Keratinocyte (primary cell): ENCODE results near the gene PLEKHA6. TPM values are rescaled to one million over a fixed set of nuclear protein-coding genes. Genes with fewer than 3 reads are reported as not detected.

Experiments
- DNase-seq: peaks from one replicate; pipeline ENCODE4 v3.0.0-alpha.2; 2011; ENCODE audit warnings: low read depth, missing footprints, low spot score
- FAIRE-seq: peaks from 2 replicates; lab custom pipeline; 2011; peaks lifted over from hg19 to GRCh38; lab: Jason Lieb, UNC
- H2AFZ ChIP-seq: 2 replicates; pipeline ENCODE4 v1.6.0; 2012; ENCODE audit warnings: low read length, control low read depth, inconsistent platforms; ENCODE audit not compliant: control insufficient read depth
- H3K27ac ChIP-seq: 2 replicates; pipeline ENCODE4 v1.5.1; 2011; ENCODE audit warnings: low read length; ENCODE audit not compliant: control insufficient read depth, insufficient read depth
- H3K27me3 ChIP-seq: 3 replicates; pipeline ENCODE4 v1.6.0; 2011; ENCODE audit warnings: low read length; ENCODE audit not compliant: control insufficient read depth, insufficient read depth; ENCODE audit errors: extremely low read depth
- H3K36me3 ChIP-seq, 2 experiments: 2 replicates in 1 of 2; 3 replicates in 1 of 2; pipeline ENCODE4 v1.5.1; 2011; ENCODE audit warnings: low read length in 2 of 2, mild to moderate bottlenecking in 1 of 2; ENCODE audit not compliant: control insufficient read depth in 2 of 2, insufficient read depth in 2 of 2; ENCODE audit errors: extremely low read depth in 1 of 2
- H3K4me1 ChIP-seq: 3 replicates; pipeline ENCODE4 v1.5.1; 2011; ENCODE audit warnings: low read length; ENCODE audit not compliant: control insufficient read depth, insufficient read depth; ENCODE audit errors: extremely low read depth
- H3K4me2 ChIP-seq: 3 replicates; pipeline ENCODE4 v1.6.0; 2011; ENCODE audit warnings: low read depth, low read length; ENCODE audit not compliant: control insufficient read depth, insufficient read depth; ENCODE audit errors: extremely low read depth
- H3K4me3 ChIP-seq, 3 experiments: fragments of 200-600 bp in 1 of 3; sonication (generic) in 1 of 3; 2 replicates in 2 of 3; 3 replicates in 1 of 3; pipeline ENCODE4 v1.5.1; 2011 to 2016; ENCODE audit warnings: low read length in 3 of 3, mild to moderate bottlenecking in 3 of 3, control low read depth in 2 of 3, inconsistent platforms in 1 of 3, low read depth in 1 of 3, mixed read lengths in 1 of 3, mixed run types in 1 of 3, moderate library complexity in 1 of 3; ENCODE audit not compliant: control insufficient read depth in 2 of 3, insufficient read depth in 2 of 3; ENCODE audit errors: extremely low read depth in 1 of 3
- H3K79me2 ChIP-seq: 2 replicates; pipeline ENCODE4 v1.6.0; 2012; ENCODE audit warnings: low read length; ENCODE audit not compliant: control insufficient read depth, insufficient read depth
- H3K9ac ChIP-seq: 3 replicates; pipeline ENCODE4 v1.6.0; 2011; ENCODE audit warnings: low read length; ENCODE audit not compliant: control insufficient read depth, insufficient read depth; ENCODE audit errors: extremely low read depth
- H3K9me1 ChIP-seq: 3 replicates; pipeline ENCODE4 v1.6.0; 2011; ENCODE audit warnings: low read length; ENCODE audit not compliant: control insufficient read depth, insufficient read depth; ENCODE audit errors: extremely low read depth
- H3K9me3 ChIP-seq: 2 replicates; pipeline ENCODE4 v1.5.1; 2012; ENCODE audit warnings: low read depth, low read length; ENCODE audit not compliant: control insufficient read depth
- H4K20me1 ChIP-seq: 3 replicates; pipeline ENCODE4 v1.6.0; 2011; ENCODE audit warnings: low read length; ENCODE audit not compliant: control insufficient read depth, insufficient read depth; ENCODE audit errors: extremely low read depth
- CTCF ChIP-seq, 3 experiments: IDR thresholded peaks in 1 of 3; conservative IDR thresholded peaks in 1 of 3; optimal IDR thresholded peaks in 1 of 3; 2 replicates in 2 of 3; 3 replicates in 1 of 3; pipeline versions ENCODE3 to v1.5.1; 2011; ENCODE audit warnings: low read length in 3 of 3, mild to moderate bottlenecking in 3 of 3, moderate library complexity in 2 of 3, control low read depth in 1 of 3, inconsistent platforms in 1 of 3; ENCODE audit not compliant: insufficient read depth in 2 of 3; ENCODE audit errors: extremely low read depth in 1 of 3
- EZH2 ChIP-seq: IDR thresholded peaks from one replicate; pipeline ENCODE4 v1.6.1; 2012; ENCODE audit warnings: inconsistent platforms, mild to moderate bottlenecking, low read length, moderate library complexity
- dilution Hi-C: fragments of 300-500 bp; cut with MboI; formaldehyde crosslinking; loops from one replicate; pipeline ENCODE4 v1.7.0; 2020; ENCODE audit warnings: low sequenced_read_pairs; ENCODE audit not compliant: extremely low pct_ligation_motif_present
- polyA plus RNA-seq, 5 experiments: library from polyadenylated mRNA; depleted of rRNA in 3 of 5; stranded (reverse) in 3 of 5; stranded (forward) in 1 of 5; unstranded in 1 of 5; fragments of >200 nt; gene quantifications; 1 replicate in 1 of 5; 2 replicates in 3 of 5; 3 replicates in 1 of 5; pipeline versions ENCODE4 v1.2.1 to v1.2.3, GENCODE V29; 2011 to 2012; ENCODE audit warnings: missing spikeins in 2 of 5, low read depth in 1 of 5, low replicate concordance in 1 of 5

The PLEKHA6 gene
- polyA plus RNA-seq, 1 donor (not counting 4 experiments of a cell fraction or from before 2014, with no cell fraction given) = 1.5 TPM

- no peaks in the 10 kb centered on the region for H3K36me3 ChIP-seq
- no peak for DNase-seq
- no peak overlapping the region for H3K27ac ChIP-seq
- no peak for FAIRE-seq
- no peak overlapping the region for H3K4me3 ChIP-seq
- dilution Hi-C loops = no loop called here
- H4K20me1 ChIP-seq = no peaks in the 10 kb centered on the region
- H3K27me3 ChIP-seq = peaks cover 14% of the 10 kb centered on the region
- TF ChIP-seq CTCF (optimal IDR thresholded peaks at IDR 0.05 in 1 of 3, IDR thresholded peaks at IDR 0.05 in 1 of 3, conservative IDR thresholded peaks at IDR 0.05 in 1 of 3; ENCODE audit: extremely low read depth in 1 of 3, insufficient read depth in 2 of 3, low read length in 3 of 3) (no peak), EZH2 (no peak)
- H3K9me3 ChIP-seq = no peaks in the 10 kb centered on the region
- no peak overlapping the region for H3K9ac ChIP-seq
- H3K4me1 ChIP-seq = no peaks in the 10 kb centered on the region
- no peaks in the 10 kb centered on the region for H3K9me1 ChIP-seq
- H2AFZ ChIP-seq = no peak overlapping the region
- H3K79me2 ChIP-seq = no peaks in the 10 kb centered on the region
- no peak overlapping the region for H3K4me2 ChIP-seq
These were observed 14.2 kb upstream of the PLEKHA6 start for GRCh38 chr1:204373911-204374310.

- Histone ChIP-seq H3K27me3 (peaks cover 4% of the 10 kb centered on the region), H3K79me2 (no peaks in the 10 kb centered on the region), H2AFZ (no peak overlapping the region), H4K20me1 (no peaks in the 10 kb centered on the region), H3K4me2 (no peak overlapping the region), H3K9ac (no peak overlapping the region), H3K36me3 (no peaks in the 10 kb centered on the region), H3K9me1 (no peaks in the 10 kb centered on the region), H3K27ac (no peak overlapping the region), H3K4me3 (no peak overlapping the region), H3K4me1 (peaks cover 3% of the 10 kb centered on the region), H3K9me3 (no peaks in the 10 kb centered on the region)
- dilution Hi-C loops = no loop called here
- FAIRE-seq (no peak), DNase-seq (no peak)
- TF ChIP-seq EZH2 = no peak
- no peak for TF ChIP-seq CTCF (optimal IDR thresholded peaks at IDR 0.05 in 1 of 3, IDR thresholded peaks at IDR 0.05 in 1 of 3, conservative IDR thresholded peaks at IDR 0.05 in 1 of 3; ENCODE audit: extremely low read depth in 1 of 3, insufficient read depth in 2 of 3, low read length in 3 of 3)
These were observed 10.4 kb upstream of the PLEKHA6 start for GRCh38 chr1:204370176-204370575.
